Mesothelial cell of epicardium (in vitro differentiated cells): Measurements from ENCODE around the gene LRIT1. TPM values are rescaled to one million over a fixed set of nuclear protein-coding genes. Genes with fewer than 3 reads are reported as not detected.
A peak's percentile ranks its signal among the peaks of the same experiment; 100 is the strongest.

Experiments
- DNase-seq, 2 experiments: peaks; one replicate each; pipeline ENCODE4 v3.0.0; 2021; ENCODE audit warnings: low spot score in 2 of 2; ENCODE audit not compliant: unreplicated experiment in 2 of 2
- H3K27ac Mint-ChIP-seq: 2 replicates; pipeline ENCODE4 v1.8.0; 2021; ENCODE audit warnings: mixed read lengths
- H3K27me3 Mint-ChIP-seq: 2 replicates; pipeline ENCODE4 v1.8.0; 2021; ENCODE audit warnings: low read depth, mixed read lengths
- H3K36me3 Mint-ChIP-seq: 2 replicates; pipeline ENCODE4 v1.8.0; 2021; ENCODE audit warnings: mixed read lengths
- H3K4me1 Mint-ChIP-seq: 2 replicates; pipeline ENCODE4 v1.8.0; 2021; ENCODE audit warnings: mixed read lengths
- H3K4me3 Mint-ChIP-seq: 2 replicates; pipeline ENCODE4 v1.8.0; 2021; ENCODE audit warnings: mild to moderate bottlenecking, moderate library complexity, mixed read lengths
- H3K9me3 Mint-ChIP-seq: 2 replicates; pipeline ENCODE4 v1.8.0; 2021; ENCODE audit warnings: mixed read lengths
- total RNA-seq: library from RNA; stranded (reverse); gene quantifications from 3 replicates; pipeline ENCODE4 v1.2.1, GENCODE V29; 2021
- TF ChIP-seq, protein P1 (sequence below): fragments of 200-600 bp; sonication (generic); IDR thresholded peaks from one replicate; pipeline ENCODE4 v1.5.0; 2021; ENCODE audit warnings: antibody characterized with exemption; ENCODE audit not compliant: unreplicated experiment

LRIT1 gene
- total RNA-seq, 1 donor from 2014 or later: not detected

GRCh38 chr10:84264611-84265141 is 23.3 kb upstream of the LRIT1 start:
- Mint-ChIP-seq H3K27me3 (peaks cover 63% of the 10 kb centered on the region), H3K4me3 (no peak overlapping the region), H3K36me3 (no peaks in the 10 kb centered on the region), H3K9me3 (no peaks in the 10 kb centered on the region), H3K27ac (no peak overlapping the region), H3K4me1 (no peaks in the 10 kb centered on the region)
- TF ChIP-seq, protein P1, sequence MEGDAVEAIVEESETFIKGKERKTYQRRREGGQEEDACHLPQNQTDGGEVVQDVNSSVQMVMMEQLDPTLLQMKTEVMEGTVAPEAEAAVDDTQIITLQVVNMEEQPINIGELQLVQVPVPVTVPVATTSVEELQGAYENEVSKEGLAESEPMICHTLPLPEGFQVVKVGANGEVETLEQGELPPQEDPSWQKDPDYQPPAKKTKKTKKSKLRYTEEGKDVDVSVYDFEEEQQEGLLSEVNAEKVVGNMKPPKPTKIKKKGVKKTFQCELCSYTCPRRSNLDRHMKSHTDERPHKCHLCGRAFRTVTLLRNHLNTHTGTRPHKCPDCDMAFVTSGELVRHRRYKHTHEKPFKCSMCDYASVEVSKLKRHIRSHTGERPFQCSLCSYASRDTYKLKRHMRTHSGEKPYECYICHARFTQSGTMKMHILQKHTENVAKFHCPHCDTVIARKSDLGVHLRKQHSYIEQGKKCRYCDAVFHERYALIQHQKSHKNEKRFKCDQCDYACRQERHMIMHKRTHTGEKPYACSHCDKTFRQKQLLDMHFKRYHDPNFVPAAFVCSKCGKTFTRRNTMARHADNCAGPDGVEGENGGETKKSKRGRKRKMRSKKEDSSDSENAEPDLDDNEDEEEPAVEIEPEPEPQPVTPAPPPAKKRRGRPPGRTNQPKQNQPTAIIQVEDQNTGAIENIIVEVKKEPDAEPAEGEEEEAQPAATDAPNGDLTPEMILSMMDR: peak; percentile 81
- DNase-seq: peak; percentile 43 to 76

DNA sequence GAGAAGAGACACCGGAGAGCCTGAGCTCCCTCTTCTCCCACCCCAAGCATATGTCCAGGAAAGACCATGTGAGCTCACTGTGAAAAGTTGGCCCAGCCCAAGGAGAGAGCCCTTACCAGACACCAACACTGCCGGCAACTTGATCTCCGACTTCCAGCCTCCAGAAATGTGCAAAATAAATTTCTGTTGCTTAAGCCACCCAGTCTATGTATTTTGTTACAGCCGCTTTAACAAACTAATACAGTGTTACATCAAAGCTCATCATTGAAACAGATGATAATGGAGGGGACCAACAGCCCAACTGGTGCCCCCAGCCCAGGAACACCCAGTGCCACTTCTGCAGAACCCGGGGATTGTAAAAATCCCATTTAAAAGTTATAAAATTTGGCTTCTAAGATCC is 22.4 kb upstream of the LRIT1 start:
- Mint-ChIP-seq H3K27ac (no peak overlapping the region), H3K4me3 (no peak overlapping the region), H3K27me3 (peaks cover 55% of the 10 kb centered on the region), H3K9me3 (no peaks in the 10 kb centered on the region), H3K36me3 (no peaks in the 10 kb centered on the region), H3K4me1 (no peaks in the 10 kb centered on the region)
- no peak for DNase-seq
- TF ChIP-seq, protein P1: no peak

- Mint-ChIP-seq H3K4me3 (no peak overlapping the region), H3K9me3 (no peaks in the 10 kb centered on the region), H3K27ac (no peak overlapping the region), H3K27me3 (peaks cover 44% of the 10 kb centered on the region), H3K4me1 (no peaks in the 10 kb centered on the region), H3K36me3 (no peaks in the 10 kb centered on the region)
- TF ChIP-seq, protein P1: no peak
- no peak for DNase-seq
Observed at GRCh38 chr10:84262190-84262956, 21.0 kb upstream of the LRIT1 start.

DNA sequence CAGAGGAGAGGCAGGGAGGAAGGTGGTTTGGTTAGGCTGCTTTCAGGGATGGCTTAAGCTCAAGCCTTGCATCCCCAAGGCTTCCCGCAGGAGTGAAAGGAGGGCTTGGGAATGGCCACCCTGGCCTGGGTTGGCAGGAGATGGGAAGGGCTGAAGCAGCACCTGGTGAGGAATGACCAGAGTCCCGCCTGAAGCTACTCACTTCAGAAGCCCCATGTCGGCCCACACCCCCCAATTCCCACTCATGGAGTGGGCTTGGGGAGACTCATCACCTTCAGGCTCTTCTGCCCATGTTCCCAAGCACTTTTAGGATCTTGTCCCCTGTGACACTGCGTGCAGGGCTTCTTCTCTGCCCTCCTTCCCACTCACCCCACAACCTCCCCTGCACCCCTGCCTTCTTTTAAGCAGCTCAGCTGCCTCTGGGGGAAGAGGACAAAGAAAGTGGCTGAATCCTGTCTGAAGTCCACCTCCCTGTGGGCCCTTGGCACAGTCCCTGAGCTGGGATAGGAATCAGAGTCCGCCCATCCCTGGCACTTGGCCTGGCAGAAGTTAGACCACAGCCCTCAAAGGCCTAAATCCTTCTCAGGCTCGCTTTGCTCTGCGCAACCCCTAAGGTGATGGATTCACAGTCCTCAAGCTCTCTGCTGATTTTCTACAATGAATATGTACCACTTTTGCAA is 20.0 kb upstream of the LRIT1 start:
- H3K4me1 Mint-ChIP-seq: no peaks in the 10 kb centered on the region
- no peak overlapping the region for H3K4me3 Mint-ChIP-seq
- H3K27ac Mint-ChIP-seq: no peak overlapping the region
- peaks cover 49% of the 10 kb centered on the region for H3K27me3 Mint-ChIP-seq
- no peak for DNase-seq
- TF ChIP-seq, protein P1: no peak
- no peaks in the 10 kb centered on the region for H3K9me3 Mint-ChIP-seq
- no peaks in the 10 kb centered on the region for H3K36me3 Mint-ChIP-seq

GRCh38 chr10:84258034-84258695 is 16.8 kb upstream of the LRIT1 start:
- no peak for DNase-seq
- H3K27ac Mint-ChIP-seq: no peak overlapping the region
- H3K27me3 Mint-ChIP-seq: peaks cover 41% of the 10 kb centered on the region
- H3K36me3 Mint-ChIP-seq: no peaks in the 10 kb centered on the region
- TF ChIP-seq, protein P1: no peak
- no peaks in the 10 kb centered on the region for H3K4me1 Mint-ChIP-seq
- H3K4me3 Mint-ChIP-seq: no peak overlapping the region
- no peaks in the 10 kb centered on the region for H3K9me3 Mint-ChIP-seq
